ENCODE measurements around the gene MGST2. TPM values are rescaled to one million over a fixed set of nuclear protein-coding genes. Genes with fewer than 3 reads are reported as not detected.

The MGST2 gene
- polyA plus RNA-seq, 1 donor from 2014 or later, result 2.0 TPM

- no peak overlapping the region for H2AFZ ChIP-seq (ENCODE audit: low read depth, low read length)
- H3K27me3 ChIP-seq (ENCODE audit: insufficient read depth, low read depth, low read length), result no peaks in the 10 kb centered on the region
- H3K9ac ChIP-seq (ENCODE audit: low read length), result peak overlapping the region; percentile 94
- no peaks in the 10 kb centered on the region for H3K36me3 ChIP-seq (ENCODE audit: insufficient read depth, low read length)
- H3K9me2 ChIP-seq (ENCODE audit: insufficient read depth, low read length), result no peaks in the 10 kb centered on the region
- H3K4me3 ChIP-seq (ENCODE audit: low read length), result no peak overlapping the region
- H3K4me2 ChIP-seq (ENCODE audit: low read length), result no peak overlapping the region
- peaks cover 9% of the 10 kb centered on the region for H3F3A ChIP-seq (ENCODE audit: insufficient read depth, low read length, poor library complexity, severe bottlenecking)
- H3K9me3 ChIP-seq (ENCODE audit: low read length), result no peaks in the 10 kb centered on the region
- TF ChIP-seq RAD21 (conservative IDR thresholded peaks at IDR 0.05), result no peak
- TF ChIP-seq TAF1 (IDR thresholded peaks at IDR 0.05; ENCODE audit: low read depth), result no peak
- no peak for TF ChIP-seq EP300 (conservative IDR thresholded peaks at IDR 0.05; ENCODE audit: poor library complexity, severe bottlenecking)
- no peak for TF ChIP-seq MXI1 (conservative IDR thresholded peaks at IDR 0.05; ENCODE audit: poor library complexity, severe bottlenecking)
- TF ChIP-seq EZH2 (IDR thresholded peaks at IDR 0.05; ENCODE audit: borderline replicate concordance, insufficient read depth, low read length, poor library complexity, severe bottlenecking), result no peak
- TF ChIP-seq POLR2AphosphoS5 (IDR thresholded peaks at IDR 0.05), result no peak
- H3K27ac ChIP-seq (ENCODE audit: low read length), result peak overlapping the region; percentile 99
- H4K20me1 ChIP-seq (ENCODE audit: insufficient read depth), result no peaks in the 10 kb centered on the region
- H3K79me2 ChIP-seq (replicated peaks; ENCODE audit: insufficient read depth, low read length), result no peaks in the 10 kb centered on the region
Measured at GRCh38 chr4:139736661-139737060, 71.0 kb downstream of the MGST2 start.

GRCh38 chr4:139738846-139739613, 73.4 kb downstream of the MGST2 start:
- H3K9ac ChIP-seq (ENCODE audit: low read length), result no peak overlapping the region
- no peak overlapping the region for H2AFZ ChIP-seq (ENCODE audit: low read depth, low read length)
- no peaks in the 10 kb centered on the region for H4K20me1 ChIP-seq (ENCODE audit: insufficient read depth)
- no peak overlapping the region for H3K27ac ChIP-seq (ENCODE audit: low read length)
- H3K9me2 ChIP-seq (ENCODE audit: insufficient read depth, low read length), result no peaks in the 10 kb centered on the region
- TF ChIP-seq, protein P1, sequence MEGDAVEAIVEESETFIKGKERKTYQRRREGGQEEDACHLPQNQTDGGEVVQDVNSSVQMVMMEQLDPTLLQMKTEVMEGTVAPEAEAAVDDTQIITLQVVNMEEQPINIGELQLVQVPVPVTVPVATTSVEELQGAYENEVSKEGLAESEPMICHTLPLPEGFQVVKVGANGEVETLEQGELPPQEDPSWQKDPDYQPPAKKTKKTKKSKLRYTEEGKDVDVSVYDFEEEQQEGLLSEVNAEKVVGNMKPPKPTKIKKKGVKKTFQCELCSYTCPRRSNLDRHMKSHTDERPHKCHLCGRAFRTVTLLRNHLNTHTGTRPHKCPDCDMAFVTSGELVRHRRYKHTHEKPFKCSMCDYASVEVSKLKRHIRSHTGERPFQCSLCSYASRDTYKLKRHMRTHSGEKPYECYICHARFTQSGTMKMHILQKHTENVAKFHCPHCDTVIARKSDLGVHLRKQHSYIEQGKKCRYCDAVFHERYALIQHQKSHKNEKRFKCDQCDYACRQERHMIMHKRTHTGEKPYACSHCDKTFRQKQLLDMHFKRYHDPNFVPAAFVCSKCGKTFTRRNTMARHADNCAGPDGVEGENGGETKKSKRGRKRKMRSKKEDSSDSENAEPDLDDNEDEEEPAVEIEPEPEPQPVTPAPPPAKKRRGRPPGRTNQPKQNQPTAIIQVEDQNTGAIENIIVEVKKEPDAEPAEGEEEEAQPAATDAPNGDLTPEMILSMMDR (IDR thresholded peaks at IDR 0.05; ENCODE audit: poor library complexity, severe bottlenecking), result no peak
- no peak for TF ChIP-seq RAD21 (conservative IDR thresholded peaks at IDR 0.05)
- no peak for TF ChIP-seq EZH2 (IDR thresholded peaks at IDR 0.05; ENCODE audit: borderline replicate concordance, insufficient read depth, low read length, poor library complexity, severe bottlenecking)
- no peak for TF ChIP-seq MXI1 (conservative IDR thresholded peaks at IDR 0.05; ENCODE audit: poor library complexity, severe bottlenecking)
- H3K4me3 ChIP-seq (ENCODE audit: low read length), result no peak overlapping the region
- peaks cover 9% of the 10 kb centered on the region for H3F3A ChIP-seq (ENCODE audit: insufficient read depth, low read length, poor library complexity, severe bottlenecking)
- no peaks in the 10 kb centered on the region for H3K36me3 ChIP-seq (ENCODE audit: insufficient read depth, low read length)
- H3K79me2 ChIP-seq (replicated peaks; ENCODE audit: insufficient read depth, low read length), result no peaks in the 10 kb centered on the region
- H3K27me3 ChIP-seq (ENCODE audit: insufficient read depth, low read depth, low read length), result no peaks in the 10 kb centered on the region
- no peaks in the 10 kb centered on the region for H3K9me3 ChIP-seq (ENCODE audit: low read length)
- no peak overlapping the region for H3K4me2 ChIP-seq (ENCODE audit: low read length)

- Histone ChIP-seq H3K9me3 (ENCODE audit: low read length) (no peaks in the 10 kb centered on the region), H4K20me1 (ENCODE audit: insufficient read depth) (no peaks in the 10 kb centered on the region), H3K79me2 (replicated peaks; ENCODE audit: insufficient read depth, low read length) (no peaks in the 10 kb centered on the region), H3F3A (ENCODE audit: insufficient read depth, low read length, poor library complexity, severe bottlenecking) (peaks cover 9% of the 10 kb centered on the region), H3K9ac (ENCODE audit: low read length) (no peak overlapping the region), H3K27ac (ENCODE audit: low read length) (no peak overlapping the region), H3K4me2 (ENCODE audit: low read length) (no peak overlapping the region), H3K27me3 (ENCODE audit: insufficient read depth, low read depth, low read length) (no peaks in the 10 kb centered on the region), H2AFZ (ENCODE audit: low read depth, low read length) (no peak overlapping the region), H3K4me3 (ENCODE audit: low read length) (no peak overlapping the region), H3K36me3 (ENCODE audit: insufficient read depth, low read length) (no peaks in the 10 kb centered on the region), H3K9me2 (ENCODE audit: insufficient read depth, low read length) (no peaks in the 10 kb centered on the region)
- TF ChIP-seq TAF1 (IDR thresholded peaks at IDR 0.05; ENCODE audit: low read depth), result no peak
- TF ChIP-seq RAD21 (conservative IDR thresholded peaks at IDR 0.05), result no peak
- no peak for TF ChIP-seq EP300 (conservative IDR thresholded peaks at IDR 0.05; ENCODE audit: poor library complexity, severe bottlenecking)
- TF ChIP-seq REST (IDR thresholded peaks at IDR 0.05; ENCODE audit: borderline replicate concordance), result no peak
- TF ChIP-seq MXI1 (conservative IDR thresholded peaks at IDR 0.05; ENCODE audit: poor library complexity, severe bottlenecking), result no peak
- TF ChIP-seq POLR2AphosphoS5 (IDR thresholded peaks at IDR 0.05), result no peak
- no peak for TF ChIP-seq EZH2 (IDR thresholded peaks at IDR 0.05; ENCODE audit: borderline replicate concordance, insufficient read depth, low read length, poor library complexity, severe bottlenecking)
- TF ChIP-seq, protein P1 (IDR thresholded peaks at IDR 0.05; ENCODE audit: poor library complexity, severe bottlenecking), result no peak
- TF ChIP-seq SMC3 (conservative IDR thresholded peaks at IDR 0.05; ENCODE audit: poor library complexity), result no peak
Measured at GRCh38 chr4:139740121-139740520, 74.5 kb downstream of the MGST2 start.

Measured in neural cell (in vitro differentiated cells).